ENCODE results near the gene PACRG. TPM values are rescaled to one million over a fixed set of nuclear protein-coding genes. Genes with fewer than 3 reads are reported as not detected.

Gene PACRG
- total and polyA plus RNA-seq, 9 donors = 2.5 to 33.1 (median 3.8) TPM

DNA sequence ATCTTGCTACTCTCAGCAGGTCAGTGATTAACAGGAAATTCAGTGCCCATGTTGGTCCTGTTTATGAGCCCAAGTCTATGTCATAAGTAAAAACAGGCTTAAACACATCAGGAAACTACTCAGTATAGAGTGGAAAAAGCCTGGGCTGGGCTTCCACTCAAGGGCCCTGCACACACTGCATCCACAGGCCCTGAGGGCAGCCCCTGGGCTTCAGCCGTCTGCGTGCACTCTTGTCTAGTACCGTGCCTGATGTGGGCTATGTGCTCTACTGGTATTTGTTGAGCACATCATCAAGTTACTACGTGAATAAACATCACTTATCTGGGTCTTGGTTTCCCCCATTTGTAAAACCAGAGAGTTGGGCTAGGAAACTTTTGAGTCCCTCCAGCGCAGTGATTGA lies 135.2 kb downstream of the PACRG start:
- H3K4me1 ChIP-seq (ENCODE audit: insufficient read depth) = no peaks in the 10 kb centered on the region
- H3K27me3 ChIP-seq = no peaks in the 10 kb centered on the region
- intact Hi-C loops (cut with DNase I) = no loop called here
- 95 to 99% (median 97%) methylated on average over 5 of the region's 5 CpGs for WGBS, 3 donors
- no peak overlapping the region for H3K27ac ChIP-seq
- TF ChIP-seq, protein P1, sequence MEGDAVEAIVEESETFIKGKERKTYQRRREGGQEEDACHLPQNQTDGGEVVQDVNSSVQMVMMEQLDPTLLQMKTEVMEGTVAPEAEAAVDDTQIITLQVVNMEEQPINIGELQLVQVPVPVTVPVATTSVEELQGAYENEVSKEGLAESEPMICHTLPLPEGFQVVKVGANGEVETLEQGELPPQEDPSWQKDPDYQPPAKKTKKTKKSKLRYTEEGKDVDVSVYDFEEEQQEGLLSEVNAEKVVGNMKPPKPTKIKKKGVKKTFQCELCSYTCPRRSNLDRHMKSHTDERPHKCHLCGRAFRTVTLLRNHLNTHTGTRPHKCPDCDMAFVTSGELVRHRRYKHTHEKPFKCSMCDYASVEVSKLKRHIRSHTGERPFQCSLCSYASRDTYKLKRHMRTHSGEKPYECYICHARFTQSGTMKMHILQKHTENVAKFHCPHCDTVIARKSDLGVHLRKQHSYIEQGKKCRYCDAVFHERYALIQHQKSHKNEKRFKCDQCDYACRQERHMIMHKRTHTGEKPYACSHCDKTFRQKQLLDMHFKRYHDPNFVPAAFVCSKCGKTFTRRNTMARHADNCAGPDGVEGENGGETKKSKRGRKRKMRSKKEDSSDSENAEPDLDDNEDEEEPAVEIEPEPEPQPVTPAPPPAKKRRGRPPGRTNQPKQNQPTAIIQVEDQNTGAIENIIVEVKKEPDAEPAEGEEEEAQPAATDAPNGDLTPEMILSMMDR (IDR thresholded peaks at IDR 0.05) = no peak
- no peak for TF ChIP-seq POLR2A (IDR thresholded peaks at IDR 0.05)
- TF ChIP-seq EP300 (IDR thresholded peaks at IDR 0.05) = no peak
- H3K36me3 ChIP-seq = no peaks in the 10 kb centered on the region
- DNase-seq = no peak
- H3K9me3 ChIP-seq = no peaks in the 10 kb centered on the region
- no peak overlapping the region for H3K4me3 ChIP-seq

DNA sequence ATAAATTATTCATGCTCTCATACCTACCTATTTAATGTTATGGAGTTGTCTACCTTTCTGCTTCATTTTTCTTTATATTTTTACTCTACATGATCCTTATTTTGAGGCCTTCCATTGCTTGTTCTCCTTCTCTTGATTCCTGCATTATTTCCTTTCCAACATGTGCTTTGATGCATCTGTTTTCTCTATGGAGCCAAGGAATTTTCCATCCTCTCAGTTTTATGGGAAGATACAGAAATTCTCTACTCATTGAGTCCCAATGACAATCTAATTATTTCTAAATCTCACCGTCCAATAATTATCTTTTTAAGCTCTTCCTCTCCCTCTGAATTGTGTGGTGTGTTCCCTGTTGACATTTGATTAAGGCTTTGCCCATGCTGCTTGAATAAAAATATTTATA lies 136.0 kb downstream of the PACRG start:
- no peak overlapping the region for H3K27ac ChIP-seq
- no peaks in the 10 kb centered on the region for H3K27me3 ChIP-seq
- no peak overlapping the region for H3K4me3 ChIP-seq
- no peaks in the 10 kb centered on the region for H3K36me3 ChIP-seq
- no peaks in the 10 kb centered on the region for H3K4me1 ChIP-seq (ENCODE audit: insufficient read depth)
- TF ChIP-seq EP300 (IDR thresholded peaks at IDR 0.05) (no peak), POLR2A (IDR thresholded peaks at IDR 0.05) (no peak)
- TF ChIP-seq, protein P1 (IDR thresholded peaks at IDR 0.05) = no peak
- no peak for DNase-seq
- H3K9me3 ChIP-seq = no peaks in the 10 kb centered on the region
- 77 to 96% (median 85%) methylated on average over 1 of the region's 1 CpG for WGBS, 3 donors
- intact Hi-C loops (cut with DNase I) = no loop called here

- no peaks in the 10 kb centered on the region for H3K4me1 ChIP-seq (ENCODE audit: insufficient read depth)
- no peaks in the 10 kb centered on the region for H3K9me3 ChIP-seq
- H3K4me3 ChIP-seq = no peak overlapping the region
- H3K36me3 ChIP-seq = no peaks in the 10 kb centered on the region
- DNase-seq = no peak
- H3K27ac ChIP-seq = no peak overlapping the region
- intact Hi-C loops (cut with DNase I) = no loop called here
- WGBS, 3 donors = 19 to 22% (median 21%) methylated on average over 5 of the region's 5 CpGs
- no peaks in the 10 kb centered on the region for H3K27me3 ChIP-seq
- TF ChIP-seq POLR2A (IDR thresholded peaks at IDR 0.05) = no peak
- no peak for TF ChIP-seq EP300 (IDR thresholded peaks at IDR 0.05)
- TF ChIP-seq, protein P1 (IDR thresholded peaks at IDR 0.05) = no peak
Measured at GRCh38 chr6:162864911-162865310, 137.1 kb downstream of the PACRG start.

DNA sequence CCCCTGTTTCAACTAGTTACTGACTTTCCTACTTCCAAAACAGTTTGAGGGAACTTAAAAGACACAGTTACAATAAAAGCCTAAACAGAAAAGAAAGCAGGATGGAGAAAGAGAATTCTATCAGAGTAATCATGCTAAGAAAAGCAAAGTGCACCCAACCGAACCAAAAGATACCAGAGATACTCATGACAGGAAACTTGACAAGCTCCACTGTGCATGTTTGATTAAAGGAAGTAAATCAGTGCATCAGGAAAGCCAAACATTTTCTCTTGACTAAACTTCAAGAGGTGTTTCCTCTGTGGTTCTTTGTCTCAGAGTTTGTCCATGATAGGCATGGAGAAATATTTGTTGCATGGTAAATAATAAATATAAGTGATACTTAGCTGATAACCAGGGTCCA lies 138.9 kb downstream of the PACRG start:
- no peaks in the 10 kb centered on the region for H3K27me3 ChIP-seq
- H3K4me3 ChIP-seq = no peak overlapping the region
- DNase-seq = no peak
- no peaks in the 10 kb centered on the region for H3K4me1 ChIP-seq (ENCODE audit: insufficient read depth)
- H3K9me3 ChIP-seq = no peaks in the 10 kb centered on the region
- TF ChIP-seq POLR2A (IDR thresholded peaks at IDR 0.05) (no peak), EP300 (IDR thresholded peaks at IDR 0.05) (no peak)
- TF ChIP-seq, protein P1 (IDR thresholded peaks at IDR 0.05) = no peak
- H3K36me3 ChIP-seq = no peaks in the 10 kb centered on the region
- H3K27ac ChIP-seq = no peak overlapping the region
- intact Hi-C loops (cut with DNase I) = no loop called here
- WGBS, 3 donors = 55 to 68% (median 67%) methylated on average over 1 of the region's 1 CpG

GRCh38 chr6:162868397-162868796 lies 140.6 kb downstream of the PACRG start:
- Histone ChIP-seq H3K9me3 (no peaks in the 10 kb centered on the region), H3K27me3 (no peaks in the 10 kb centered on the region), H3K4me1 (ENCODE audit: insufficient read depth) (no peaks in the 10 kb centered on the region), H3K27ac (no peak overlapping the region), H3K36me3 (no peaks in the 10 kb centered on the region), H3K4me3 (no peak overlapping the region)
- intact Hi-C loops (cut with DNase I) = no loop called here
- TF ChIP-seq POLR2A (IDR thresholded peaks at IDR 0.05) (no peak), EP300 (IDR thresholded peaks at IDR 0.05) (no peak)
- TF ChIP-seq, protein P1 (IDR thresholded peaks at IDR 0.05) = no peak
- DNase-seq = no peak
- WGBS, 3 donors = 92 to 95% (median 94%) methylated on average over 18 of the region's 18 CpGs

Measured in ovary (tissue), 9 donors.